ENCODE results near the gene POFUT2.
A peak's percentile ranks its signal among the peaks of the same experiment; 100 is the strongest.
"Not testable (repeated sequence)": the region's sequence is repeated elsewhere in the genome, so short reads cannot be mapped to it uniquely, and the experiment has no call there.

The POFUT2 gene

DNA sequence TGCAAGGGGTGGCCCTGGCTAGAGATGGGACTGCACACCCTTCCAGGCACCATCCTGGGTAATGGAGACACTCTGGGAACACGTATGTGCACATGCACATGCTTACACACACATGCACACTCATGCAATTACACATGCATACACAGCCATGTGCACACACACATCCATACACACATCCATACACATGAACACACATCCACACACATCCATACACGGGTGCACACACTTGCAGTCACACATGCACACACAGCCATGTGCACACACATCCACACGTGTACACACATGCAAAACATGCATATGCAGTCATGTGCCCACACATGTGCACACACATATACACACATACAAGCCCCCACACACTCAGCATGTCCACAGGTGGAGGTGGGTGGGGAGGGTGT, 22.3 kb upstream of the POFUT2 start:
- DNase-seq (ENCODE audit: low read depth): no peak

DNA sequence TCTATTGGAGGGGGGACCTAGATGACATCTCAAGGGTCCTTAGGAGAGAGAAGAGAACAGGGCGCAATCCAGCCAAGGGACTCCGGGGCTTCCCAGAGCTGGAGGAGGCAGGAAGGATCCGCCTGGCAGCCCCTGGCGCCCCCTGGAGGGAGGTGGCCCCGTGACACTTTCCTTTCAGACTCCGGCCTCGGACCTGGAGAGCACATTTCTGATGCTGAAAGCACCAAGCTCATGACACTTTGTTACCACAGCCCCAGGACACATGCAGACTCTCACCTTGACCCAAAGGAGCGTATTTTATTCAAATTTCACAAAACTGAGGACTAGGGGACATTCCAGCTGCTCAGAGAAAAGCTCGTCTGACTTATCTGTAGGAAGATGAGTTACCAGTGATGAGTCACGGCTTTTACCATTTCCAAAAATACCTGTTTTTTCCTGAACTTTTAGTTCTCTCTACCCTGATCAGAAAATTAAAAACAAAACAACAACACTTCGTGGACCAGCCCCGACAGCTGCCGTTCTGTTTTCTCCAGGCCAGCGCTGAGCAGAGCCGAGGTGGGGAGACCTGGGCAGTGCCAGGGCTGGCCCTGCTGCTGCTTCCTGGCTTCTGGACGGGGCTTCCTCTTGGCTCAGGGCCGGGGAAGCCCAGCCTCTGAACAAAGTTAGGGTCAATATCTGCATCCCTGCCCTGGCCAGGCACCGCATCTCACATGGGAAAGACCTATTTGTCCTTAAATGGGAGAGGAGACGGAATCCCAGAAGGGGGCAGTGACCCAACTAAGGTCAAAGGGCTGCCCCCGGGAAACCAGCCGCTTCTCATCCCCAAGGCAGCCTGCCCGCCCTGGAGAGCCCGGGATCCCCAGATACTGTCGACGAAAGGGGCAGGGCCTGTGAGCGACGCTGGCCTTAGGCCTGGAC, 21.6 kb upstream of the POFUT2 start:
- DNase-seq (ENCODE audit: low read depth): peak; percentile 63

DNA sequence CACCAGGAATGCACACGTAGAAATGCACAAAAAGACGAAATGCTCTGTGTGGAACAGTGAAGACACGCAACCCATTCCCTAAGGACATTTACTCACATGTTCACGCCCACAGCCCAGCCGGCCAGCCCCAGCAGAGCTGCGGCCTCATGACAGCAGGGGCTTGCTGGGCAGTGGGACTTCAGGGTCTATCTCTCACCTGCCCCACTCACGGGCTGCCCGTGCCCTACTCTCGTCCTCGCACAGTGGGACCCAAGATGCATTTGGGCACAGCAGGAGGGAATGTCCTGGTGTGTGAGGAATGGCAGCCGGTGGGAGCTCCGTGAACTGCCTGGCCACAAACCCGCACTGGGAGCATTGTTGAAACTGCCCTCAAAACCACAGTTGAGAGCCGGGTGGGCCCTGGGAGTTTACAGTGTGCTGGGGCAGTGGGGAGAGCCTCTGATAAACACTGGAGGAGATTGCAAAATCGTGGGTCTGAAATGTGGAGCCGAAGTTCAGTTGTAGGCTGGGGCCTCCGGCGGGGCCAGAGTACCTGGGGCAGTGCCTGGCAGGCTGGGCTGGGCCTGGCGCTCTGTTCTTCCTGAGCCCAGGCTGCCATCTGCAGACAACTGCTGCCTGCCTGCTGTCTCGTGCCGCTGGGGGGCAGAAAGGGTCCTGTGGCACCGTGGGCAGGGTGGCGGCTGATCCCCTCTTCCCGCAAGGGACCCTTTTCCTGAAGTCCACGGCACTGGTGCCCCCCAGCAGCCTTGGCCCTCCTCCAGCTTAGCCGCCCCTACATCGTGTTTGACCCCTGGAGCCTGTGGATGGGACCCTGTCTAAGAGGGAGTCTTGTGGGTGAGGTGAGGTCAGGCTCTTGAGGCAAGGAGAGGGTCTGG, 20.7 kb upstream of the POFUT2 start:
- DNase-seq (ENCODE audit: low read depth): peak; percentile 97

DNA sequence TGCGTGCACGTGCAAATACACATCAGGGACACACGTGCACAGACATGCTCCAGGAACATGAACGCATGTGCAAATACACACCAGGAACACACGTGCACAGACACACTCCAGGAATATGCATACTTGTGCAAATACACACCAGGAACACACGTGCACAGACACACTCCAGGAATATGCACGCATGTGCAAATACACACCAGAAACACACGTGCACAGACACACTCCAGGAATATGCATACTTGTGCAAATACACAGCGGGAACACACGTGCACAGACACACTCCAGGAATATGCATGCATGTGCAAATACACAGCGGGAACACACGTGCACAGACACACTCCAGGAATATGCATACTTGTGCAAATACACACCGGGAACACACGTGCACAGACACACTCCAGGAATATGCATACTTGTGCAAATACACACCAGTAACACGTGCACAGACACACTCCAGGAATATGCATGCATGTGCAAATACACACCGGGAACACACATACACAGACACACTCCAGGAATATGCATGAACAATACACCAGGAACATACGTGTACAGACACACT, 20.0 kb upstream of the POFUT2 start:
- DNase-seq (ENCODE audit: low read depth): not testable (repeated sequence)

DNA sequence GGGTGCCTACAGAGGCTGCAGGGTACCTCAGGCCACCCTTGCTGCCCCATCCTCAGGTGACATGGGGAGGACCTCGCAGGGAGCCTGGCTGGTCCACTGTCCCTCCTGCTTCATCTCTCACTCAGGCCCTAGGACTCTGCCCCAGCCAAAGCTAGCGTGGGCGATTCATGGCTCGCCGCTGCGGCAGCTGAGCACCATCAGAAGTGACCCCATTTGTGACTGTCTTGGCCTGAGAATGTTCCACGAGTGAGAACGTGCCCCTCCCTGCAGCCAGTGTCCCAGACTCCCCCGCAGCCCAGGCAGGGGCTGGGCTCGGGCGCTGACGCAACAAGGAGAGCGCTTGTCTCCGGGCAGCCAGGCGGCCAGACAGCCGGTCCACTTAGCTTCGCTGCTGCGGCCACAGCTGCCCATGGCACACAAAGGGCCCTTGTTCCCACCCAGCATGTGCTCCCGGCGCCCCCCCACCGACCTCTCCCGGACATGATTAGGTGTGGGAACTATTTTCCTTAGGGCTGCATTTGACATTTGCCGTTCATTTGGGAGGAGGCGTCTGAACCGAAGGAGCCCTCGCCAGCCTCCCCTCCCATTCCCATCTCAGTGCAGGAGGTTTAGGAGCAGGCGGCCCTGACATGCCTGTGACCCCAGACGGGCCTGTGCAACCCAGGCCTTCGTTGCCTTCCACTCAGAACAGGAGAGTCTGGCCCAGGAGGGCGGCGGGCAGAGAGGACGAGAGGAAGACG, 19.3 kb upstream of the POFUT2 start:
- DNase-seq (ENCODE audit: low read depth): peak; percentile 74

DNA sequence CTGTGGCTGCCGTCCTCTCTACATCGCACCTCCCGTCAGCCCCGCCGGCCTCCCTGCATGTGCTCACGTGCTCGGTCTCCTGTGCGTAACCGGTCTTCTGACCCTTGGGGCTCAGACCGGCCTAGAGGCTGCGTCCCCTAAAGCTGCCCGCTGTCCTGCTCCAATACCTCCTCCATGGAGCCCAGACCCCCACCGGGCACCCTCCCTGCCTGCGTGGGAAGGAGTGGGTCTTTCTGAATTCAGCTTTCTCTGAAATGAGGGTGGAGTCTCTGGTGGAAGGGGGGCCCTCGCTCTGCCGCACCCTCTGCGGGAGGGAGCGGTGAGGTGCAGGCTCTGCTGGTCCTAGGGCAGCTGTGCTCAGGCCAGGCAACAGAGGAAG, 18.7 kb upstream of the POFUT2 start:
- DNase-seq (ENCODE audit: low read depth): no peak

DNA sequence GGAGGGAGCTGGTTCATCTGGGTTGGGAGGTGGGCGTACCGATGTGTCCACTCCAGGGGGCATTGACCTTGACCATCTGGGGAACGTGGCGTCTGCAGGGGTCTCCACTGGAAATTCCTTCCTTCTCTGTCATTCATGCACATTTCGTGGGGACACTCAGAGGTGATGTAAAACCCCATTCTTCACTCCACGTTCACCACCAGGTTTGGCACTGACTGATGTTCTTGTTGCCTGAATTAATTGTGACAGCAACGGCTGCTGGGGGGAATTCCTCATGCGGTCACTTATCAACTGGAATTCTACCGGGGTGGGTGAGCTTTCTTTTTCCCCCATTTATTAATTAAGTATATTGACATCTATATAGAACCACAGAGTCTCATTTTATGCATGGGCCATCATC, 18.1 kb upstream of the POFUT2 start:
- no peak for DNase-seq (ENCODE audit: low read depth)

DNA sequence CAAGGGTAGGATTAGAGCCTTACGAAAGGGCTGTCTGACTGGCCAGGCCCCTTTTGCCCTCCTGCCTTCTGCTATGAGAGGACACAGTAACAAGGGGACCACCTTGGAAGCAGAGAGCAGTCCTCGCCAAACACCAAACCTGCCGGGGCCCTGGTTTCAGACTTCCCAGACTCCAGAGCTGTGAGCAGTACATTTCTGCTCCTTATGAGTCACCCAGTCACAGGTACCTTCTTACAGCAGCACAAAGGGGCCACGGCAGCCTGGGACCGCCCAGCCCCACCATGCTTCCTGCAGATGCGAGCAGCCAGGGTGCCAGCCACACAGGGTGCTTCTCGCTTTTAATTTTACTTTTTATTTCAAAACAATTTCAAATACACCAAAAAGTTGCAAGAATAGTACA, 17.2 kb upstream of the POFUT2 start:
- DNase-seq (ENCODE audit: low read depth): no peak

DNA sequence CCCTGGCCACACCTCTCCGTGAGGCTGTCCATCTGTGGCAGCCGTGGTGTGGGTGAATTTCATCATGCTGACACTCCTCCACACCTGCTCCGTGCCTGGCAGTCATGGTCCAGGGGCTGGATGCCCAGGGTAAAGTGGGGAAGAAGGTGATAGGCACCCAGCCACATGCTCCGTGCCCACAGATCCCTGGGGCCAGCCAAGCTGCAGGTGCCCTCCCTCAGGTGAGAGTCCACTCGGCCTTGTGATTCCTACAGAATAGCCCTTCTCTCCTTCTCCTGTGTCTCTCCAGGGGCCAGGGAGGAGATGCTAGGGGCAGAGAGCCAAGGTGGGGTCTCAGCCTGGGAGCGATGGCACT, 16.8 kb upstream of the POFUT2 start:
- no peak for DNase-seq (ENCODE audit: low read depth)

DNA sequence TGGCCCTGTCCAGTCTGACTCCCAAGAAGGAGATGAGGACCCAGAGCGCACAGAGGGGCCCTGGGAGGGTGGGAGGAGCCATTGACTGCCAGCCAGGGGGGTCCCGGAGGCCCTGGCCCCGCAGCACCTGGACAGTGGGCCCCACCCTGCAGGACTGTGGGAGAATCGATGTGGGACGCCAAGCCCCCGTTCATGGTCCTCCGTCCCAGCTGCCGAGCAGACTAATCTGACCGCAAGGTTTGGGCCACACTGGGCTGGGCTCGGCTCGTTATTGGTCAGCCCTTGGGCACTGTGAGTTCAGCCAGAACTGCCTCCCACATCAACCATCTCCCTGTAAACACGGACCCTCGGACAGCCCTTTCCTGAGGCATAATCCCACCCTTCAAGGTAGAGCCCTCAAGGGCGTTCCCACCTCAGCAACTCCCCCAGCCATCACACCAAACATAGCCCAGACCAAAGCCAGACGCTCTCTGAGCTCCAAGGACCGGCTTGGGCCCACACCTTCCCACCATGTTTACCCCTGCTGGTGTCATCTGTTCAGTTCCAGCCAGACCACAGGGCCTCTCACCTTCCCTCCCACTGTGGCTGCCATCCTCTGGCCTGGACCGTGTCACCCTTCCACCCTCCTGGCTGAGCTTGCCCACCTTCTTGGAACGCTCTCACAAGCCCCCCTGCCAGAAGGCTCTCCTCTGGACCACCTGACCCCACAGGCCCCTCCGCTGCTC, 16.2 kb upstream of the POFUT2 start:
- no peak for DNase-seq (ENCODE audit: low read depth)

DNA sequence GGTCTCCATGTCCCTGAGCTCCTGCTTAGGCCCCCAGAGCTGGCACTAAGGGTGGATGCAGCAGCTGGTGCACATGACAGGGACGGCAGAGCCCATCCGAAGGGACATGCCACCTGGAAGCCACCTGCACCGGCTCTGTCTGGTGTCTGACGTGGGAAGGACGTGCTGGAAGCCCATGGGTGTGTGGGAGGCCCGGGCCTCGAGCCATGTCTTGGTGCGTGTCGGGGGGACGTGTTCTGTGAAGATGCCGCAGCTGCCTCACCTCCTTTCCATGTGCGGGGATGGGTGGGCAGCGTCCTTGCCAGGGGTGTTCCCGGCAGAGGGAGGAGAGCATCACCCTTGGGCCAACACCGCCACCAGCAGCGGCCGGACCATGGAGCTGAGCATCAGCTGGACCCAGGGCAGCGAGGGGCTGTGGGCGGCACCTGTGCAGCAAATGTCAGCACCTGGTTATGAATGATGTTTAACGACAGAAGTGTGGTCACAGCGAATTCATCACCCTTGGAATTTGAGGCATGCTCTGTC, 15.5 kb upstream of the POFUT2 start:
- no peak for DNase-seq (ENCODE audit: low read depth)

DNA sequence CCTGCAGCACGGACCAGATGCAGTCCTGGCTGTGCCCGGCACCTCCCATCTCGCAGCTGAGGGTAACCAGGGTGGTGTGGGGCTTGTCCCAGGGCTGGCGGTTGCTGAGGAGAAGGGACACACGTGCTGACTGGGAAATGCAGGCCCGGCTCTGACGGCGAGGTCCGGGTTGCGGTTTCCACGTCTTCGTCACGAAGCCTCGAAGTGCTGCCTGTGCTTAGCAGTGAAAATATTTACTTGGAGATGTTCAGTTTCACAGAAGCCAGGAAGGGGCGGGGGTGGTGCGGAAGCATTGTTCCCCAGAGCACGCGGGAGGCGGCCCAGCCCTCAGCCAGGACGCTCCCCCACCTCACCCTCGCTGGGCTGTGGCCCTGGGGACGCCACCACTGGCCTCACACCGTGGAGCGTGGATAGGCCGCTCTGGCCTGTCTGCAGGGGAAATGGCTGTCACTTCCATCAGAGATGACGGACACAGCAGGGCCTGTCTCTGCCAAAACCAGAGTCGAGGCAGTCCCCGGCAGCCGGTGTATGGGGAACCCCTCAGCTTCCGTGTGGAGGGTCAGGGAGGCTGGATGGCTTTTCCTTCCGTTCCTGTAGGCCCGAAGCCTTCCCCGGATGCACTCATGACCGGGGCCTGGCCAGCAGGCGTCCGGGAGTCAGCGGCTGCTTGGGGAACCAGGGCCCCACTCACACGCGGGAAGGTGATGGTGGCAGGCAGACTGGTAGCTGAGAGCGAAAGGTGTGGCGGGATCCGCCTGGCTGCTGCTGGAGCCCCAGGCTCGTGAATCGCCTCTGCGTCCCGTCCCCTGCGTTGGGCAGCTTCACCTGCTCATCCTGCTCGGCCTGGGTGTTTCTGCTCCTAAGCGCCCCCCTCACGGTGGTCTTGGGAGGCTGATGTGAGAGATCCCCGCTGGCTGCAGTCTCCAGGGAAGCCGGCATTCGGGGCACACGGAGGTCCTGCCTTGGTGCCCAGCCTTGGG, 14.7 kb upstream of the POFUT2 start:
- DNase-seq (ENCODE audit: low read depth): peak; percentile 63

DNA sequence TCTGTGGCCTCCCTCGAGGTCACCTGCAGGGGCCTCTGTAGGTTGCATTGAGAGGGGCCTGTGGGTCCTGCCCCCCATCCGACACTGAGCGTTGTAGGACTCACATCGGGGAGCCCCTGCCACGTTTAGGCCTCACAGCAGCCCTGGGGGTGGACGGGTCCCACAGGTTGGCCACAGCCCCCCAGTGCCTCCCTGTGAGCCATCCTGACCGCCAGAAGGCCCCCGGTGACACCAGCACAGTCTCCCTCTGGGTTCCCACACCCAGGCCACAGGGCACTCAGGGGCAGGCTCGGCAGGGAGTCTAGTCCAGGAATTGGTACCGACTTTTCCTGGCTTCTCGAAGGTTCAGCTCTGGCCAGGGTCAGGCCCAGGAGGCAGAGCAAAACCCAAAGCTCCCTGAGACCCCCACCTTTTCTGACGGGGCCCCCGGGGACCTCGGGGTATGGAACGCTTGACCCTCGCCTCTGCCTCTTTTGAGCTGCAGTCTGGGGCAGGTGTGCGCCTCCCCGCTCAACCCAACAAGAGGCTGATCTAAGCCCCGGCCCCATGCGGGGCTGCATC, 13.9 kb upstream of the POFUT2 start:
- DNase-seq (ENCODE audit: low read depth): no peak

DNA sequence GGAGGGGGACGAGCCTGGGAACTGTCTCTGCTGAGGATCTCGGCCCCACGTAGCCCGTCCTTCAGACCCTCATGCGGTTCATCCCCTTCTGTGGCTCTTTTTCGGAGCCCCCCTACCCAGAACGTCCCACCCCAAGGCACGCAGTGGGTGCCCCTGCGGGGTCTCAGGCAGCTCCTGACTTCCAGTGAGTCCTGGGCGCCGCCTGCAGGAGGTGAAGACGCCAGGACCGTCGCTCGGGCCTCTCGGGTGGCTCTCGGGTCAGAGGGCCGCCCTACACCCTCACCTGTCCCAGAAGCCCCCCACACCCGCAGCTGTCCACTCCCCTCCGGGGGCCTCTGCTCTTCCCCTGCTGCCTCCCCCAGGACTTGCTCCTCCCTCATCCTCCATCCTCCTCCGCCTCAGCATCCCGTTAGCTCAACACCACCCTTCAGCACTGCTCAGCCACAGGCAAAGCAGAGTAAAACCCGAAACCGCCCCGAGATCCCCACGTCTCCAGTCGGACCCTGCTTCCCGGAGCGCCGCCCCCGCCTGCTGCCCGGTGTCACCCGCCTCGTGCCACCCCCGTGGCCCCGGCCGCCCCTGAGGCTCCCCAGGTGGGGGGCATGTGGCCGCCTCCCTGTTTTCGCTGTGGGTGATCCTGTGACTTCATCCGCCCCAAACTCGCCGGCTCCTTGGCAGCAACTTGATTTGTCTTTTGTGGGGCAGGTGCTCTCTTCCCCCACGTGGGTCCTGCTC, 13.3 kb upstream of the POFUT2 start:
- DNase-seq (ENCODE audit: low read depth): no peak

DNA sequence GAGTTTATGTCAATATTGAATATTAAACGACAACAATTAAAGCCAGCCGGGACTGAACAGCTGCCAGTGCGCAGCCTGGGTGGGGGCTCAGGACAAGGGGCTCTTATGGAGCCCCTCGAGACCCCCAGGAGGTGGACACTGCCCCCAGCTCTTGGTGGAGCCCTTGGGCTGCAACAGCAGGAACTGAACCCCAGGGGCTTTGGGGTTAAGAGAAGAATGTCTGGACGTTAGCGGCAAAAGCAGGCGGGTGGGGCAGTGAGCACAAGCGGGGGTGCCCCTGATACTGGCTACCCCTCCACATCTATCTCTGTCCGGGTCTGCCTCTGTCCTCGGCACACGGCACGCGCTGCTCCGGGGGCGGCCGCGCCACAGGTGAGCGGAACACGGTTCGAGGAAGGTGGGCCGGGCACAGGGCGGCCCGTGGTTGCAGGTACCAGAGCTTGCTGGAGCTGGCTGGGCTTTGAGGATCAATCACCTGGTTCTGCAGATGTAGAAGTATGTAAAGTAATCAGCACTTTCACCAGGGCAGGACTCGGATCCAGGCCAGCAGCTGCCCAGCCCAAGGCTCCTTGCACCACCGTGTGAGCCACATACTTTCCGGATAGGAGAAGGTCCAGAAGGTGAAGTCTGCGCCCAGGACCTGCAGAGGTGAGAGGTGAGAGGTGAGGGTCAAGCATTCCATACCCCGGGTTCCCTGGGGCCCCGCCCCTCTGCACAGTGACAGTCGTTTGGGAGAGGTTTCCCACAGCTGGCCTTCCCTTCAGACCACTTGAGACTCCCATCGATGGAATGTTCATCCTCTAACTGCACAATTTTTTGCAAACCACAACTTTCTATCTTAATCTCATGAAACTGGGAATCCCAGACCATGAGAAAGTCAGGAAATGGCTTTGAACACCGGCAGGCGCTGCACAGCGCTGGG, 12.4 kb upstream of the POFUT2 start:
- DNase-seq (ENCODE audit: low read depth): peak; percentile 94

DNA sequence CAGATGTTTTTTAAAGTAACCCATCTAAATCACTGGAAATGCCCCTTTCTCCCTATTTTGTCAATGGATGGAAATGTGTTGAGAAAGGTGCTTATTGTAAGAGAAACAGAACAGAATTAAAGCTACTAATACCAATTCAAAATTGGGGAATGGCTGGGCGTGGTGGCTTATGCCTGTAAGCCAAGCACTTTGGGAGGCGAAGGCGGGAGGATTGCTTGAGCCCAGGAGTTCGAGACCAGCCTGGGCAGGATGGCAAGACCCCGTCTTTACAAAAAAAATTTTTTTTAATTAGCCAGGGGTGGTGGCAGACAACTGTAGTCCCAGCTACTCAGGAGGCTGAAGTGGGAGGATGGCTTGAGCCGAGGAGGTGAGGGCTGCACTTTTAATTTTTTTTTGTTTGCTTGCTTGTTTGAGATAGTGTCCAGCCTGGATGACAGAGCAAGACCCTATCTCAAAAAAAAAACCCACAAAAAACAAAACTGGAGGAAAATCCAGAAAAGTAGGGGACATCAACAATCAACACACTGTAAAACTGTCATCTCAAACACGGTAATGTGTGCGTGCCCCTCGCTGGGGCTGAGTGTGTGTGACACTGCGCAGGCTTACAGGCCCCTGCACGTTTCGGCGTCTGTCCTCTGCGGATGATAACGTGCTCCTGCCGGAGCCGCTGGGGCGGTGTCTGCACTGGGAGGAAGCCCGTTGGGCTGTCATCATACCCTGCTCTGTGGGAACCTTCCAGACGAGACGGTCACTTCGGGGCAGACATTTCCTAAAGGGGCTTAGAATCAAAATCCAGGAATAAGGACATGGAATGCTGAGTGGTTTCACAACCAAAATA, 11.6 kb upstream of the POFUT2 start:
- no peak for DNase-seq (ENCODE audit: low read depth)

DNA sequence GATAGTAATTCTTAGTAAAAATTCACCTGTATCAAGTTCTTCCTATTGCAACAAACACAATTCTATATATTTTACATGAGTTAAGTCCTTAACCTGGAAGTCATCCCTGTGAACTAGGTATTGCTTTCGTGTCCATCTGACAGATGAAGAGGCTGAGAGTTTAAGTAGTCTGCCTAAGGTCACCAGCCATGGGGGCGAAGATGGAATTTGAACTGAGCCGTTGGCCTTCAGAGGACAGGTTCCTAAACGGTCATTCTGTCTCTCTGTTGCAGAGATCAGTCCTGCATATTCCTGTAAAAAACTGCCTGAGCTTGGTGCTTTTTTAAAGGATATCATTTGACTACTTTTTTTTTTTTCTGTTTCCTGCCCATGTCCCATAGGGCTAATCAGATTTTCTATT, 10.2 kb upstream of the POFUT2 start:
- DNase-seq (ENCODE audit: low read depth): no peak
